ENCODE results near the gene CTBP2.

CTBP2 gene

DNA sequence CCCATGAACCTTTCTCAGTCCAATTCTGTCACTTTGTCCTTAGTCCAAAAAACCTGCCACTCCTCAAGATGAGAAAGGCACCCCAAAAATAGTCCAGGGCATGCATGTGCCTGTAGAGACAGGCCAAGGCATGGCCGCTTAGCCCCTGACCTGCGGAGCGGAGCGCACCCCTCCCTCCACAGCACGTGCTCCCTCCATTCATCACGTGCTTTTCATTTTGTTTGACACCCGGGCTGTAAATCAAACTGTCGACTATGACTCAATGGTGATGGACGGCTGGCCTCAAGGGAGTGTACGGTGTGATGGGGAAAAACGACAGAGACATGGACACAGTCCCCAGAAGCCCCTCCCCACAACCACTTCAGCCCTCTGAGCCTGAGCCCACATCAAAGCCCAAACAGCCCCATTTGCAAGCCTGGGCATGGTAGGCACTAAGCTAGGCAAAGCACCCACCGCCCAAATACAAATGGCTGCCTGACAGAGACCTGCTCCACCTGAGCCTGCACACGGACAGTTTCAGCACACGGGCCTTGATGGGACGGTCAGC lies 127.8 kb downstream of the CTBP2 start:
- H3K36me3 ChIP-seq (ENCODE audit: low read length): no peaks in the 10 kb centered on the region
- H2AFZ ChIP-seq (ENCODE audit: low read depth, low read length, severe bottlenecking): no peak overlapping the region
- TF ChIP-seq CTCF (IDR thresholded peaks at IDR 0.05; ENCODE audit: insufficient read depth, low read length, poor library complexity, severe bottlenecking): no peak
- no peak for TF ChIP-seq EZH2phosphoT487 (conservative IDR thresholded peaks at IDR 0.05; ENCODE audit: low read length)
- H4K20me1 ChIP-seq (ENCODE audit: low read depth, low read length): no peaks in the 10 kb centered on the region
- H3K79me2 ChIP-seq (ENCODE audit: insufficient read depth, low read length): no peaks in the 10 kb centered on the region
- no peak overlapping the region for H3K27ac ChIP-seq (ENCODE audit: low read depth, low read length)
- H3K9me2 ChIP-seq (replicated peaks; ENCODE audit: insufficient read depth, low read length): no peaks in the 10 kb centered on the region
- H3F3A ChIP-seq (ENCODE audit: insufficient read depth): no peaks in the 10 kb centered on the region
- no peaks in the 10 kb centered on the region for H3K9me3 ChIP-seq (ENCODE audit: insufficient read depth, low read length)
- H3K9ac ChIP-seq (ENCODE audit: low read length): no peak overlapping the region
- no peak overlapping the region for H3K4me3 ChIP-seq (ENCODE audit: insufficient read depth, low read length, poor library complexity, severe bottlenecking)
- no peak overlapping the region for H3K4me2 ChIP-seq (ENCODE audit: low read depth, low read length, poor library complexity, severe bottlenecking)
- H3K27me3 ChIP-seq (ENCODE audit: low read length): no peaks in the 10 kb centered on the region

- H3K4me2 ChIP-seq (ENCODE audit: low read depth, low read length, poor library complexity, severe bottlenecking): no peak overlapping the region
- H3K36me3 ChIP-seq (ENCODE audit: low read length): no peaks in the 10 kb centered on the region
- no peaks in the 10 kb centered on the region for H3K9me3 ChIP-seq (ENCODE audit: insufficient read depth, low read length)
- H3K9me2 ChIP-seq (replicated peaks; ENCODE audit: insufficient read depth, low read length): no peaks in the 10 kb centered on the region
- TF ChIP-seq EZH2phosphoT487 (conservative IDR thresholded peaks at IDR 0.05; ENCODE audit: low read length) (no peak), CTCF (IDR thresholded peaks at IDR 0.05; ENCODE audit: insufficient read depth, low read length, poor library complexity, severe bottlenecking) (no peak)
- no peak overlapping the region for H3K27ac ChIP-seq (ENCODE audit: low read depth, low read length)
- H3K4me3 ChIP-seq (ENCODE audit: insufficient read depth, low read length, poor library complexity, severe bottlenecking): no peak overlapping the region
- no peaks in the 10 kb centered on the region for H3K79me2 ChIP-seq (ENCODE audit: insufficient read depth, low read length)
- H3K27me3 ChIP-seq (ENCODE audit: low read length): no peaks in the 10 kb centered on the region
- no peaks in the 10 kb centered on the region for H3F3A ChIP-seq (ENCODE audit: insufficient read depth)
- H2AFZ ChIP-seq (ENCODE audit: low read depth, low read length, severe bottlenecking): no peak overlapping the region
- H4K20me1 ChIP-seq (ENCODE audit: low read depth, low read length): no peaks in the 10 kb centered on the region
- H3K9ac ChIP-seq (ENCODE audit: low read length): no peak overlapping the region
These were observed 129.7 kb downstream of the CTBP2 start for GRCh38 chr10:125030567-125031197.

DNA sequence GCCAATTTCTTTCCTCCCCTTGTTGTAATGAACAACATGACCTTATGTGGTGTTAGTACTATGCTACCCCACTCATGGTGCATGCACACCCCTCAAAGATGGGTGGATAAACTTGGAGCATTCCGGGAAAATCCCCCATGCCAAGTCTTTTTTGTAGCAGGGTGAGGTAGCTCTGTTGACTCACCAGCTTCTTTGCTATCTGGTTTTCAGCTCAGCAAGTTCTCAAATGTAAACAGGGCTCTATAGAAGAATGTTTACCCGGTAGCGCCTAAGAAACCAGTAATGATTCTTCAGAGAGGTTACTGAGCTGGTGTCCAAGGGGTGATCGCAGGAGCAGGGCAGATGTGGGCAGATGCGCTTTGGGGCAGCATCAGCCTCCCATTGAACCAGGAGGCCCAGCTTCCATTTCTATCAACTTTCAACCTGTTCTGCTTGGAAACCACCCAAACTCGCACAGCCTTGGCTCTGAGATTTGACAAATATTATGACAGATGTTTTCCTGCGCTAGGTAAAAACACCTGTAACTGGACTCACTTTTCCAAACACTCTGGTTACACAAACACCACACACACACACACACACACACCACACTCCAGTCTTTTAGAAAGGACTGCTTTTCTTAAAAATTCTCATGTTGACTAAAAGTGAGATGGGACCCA lies 130.7 kb downstream of the CTBP2 start:
- H3K9me3 ChIP-seq (ENCODE audit: insufficient read depth, low read length): no peaks in the 10 kb centered on the region
- H3K4me3 ChIP-seq (ENCODE audit: insufficient read depth, low read length, poor library complexity, severe bottlenecking): no peak overlapping the region
- H4K20me1 ChIP-seq (ENCODE audit: low read depth, low read length): no peaks in the 10 kb centered on the region
- H2AFZ ChIP-seq (ENCODE audit: low read depth, low read length, severe bottlenecking): no peak overlapping the region
- no peak overlapping the region for H3K9ac ChIP-seq (ENCODE audit: low read length)
- H3K27ac ChIP-seq (ENCODE audit: low read depth, low read length): no peak overlapping the region
- H3K79me2 ChIP-seq (ENCODE audit: insufficient read depth, low read length): no peaks in the 10 kb centered on the region
- no peak for TF ChIP-seq CTCF (IDR thresholded peaks at IDR 0.05; ENCODE audit: insufficient read depth, low read length, poor library complexity, severe bottlenecking)
- no peak for TF ChIP-seq EZH2phosphoT487 (conservative IDR thresholded peaks at IDR 0.05; ENCODE audit: low read length)
- H3K36me3 ChIP-seq (ENCODE audit: low read length): no peaks in the 10 kb centered on the region
- H3K27me3 ChIP-seq (ENCODE audit: low read length): no peaks in the 10 kb centered on the region
- no peaks in the 10 kb centered on the region for H3F3A ChIP-seq (ENCODE audit: insufficient read depth)
- no peak overlapping the region for H3K4me2 ChIP-seq (ENCODE audit: low read depth, low read length, poor library complexity, severe bottlenecking)
- H3K9me2 ChIP-seq (replicated peaks; ENCODE audit: insufficient read depth, low read length): no peaks in the 10 kb centered on the region
